Mesothelial cell of epicardium (in vitro differentiated cells): ENCODE data around the gene PRCC. TPM values are rescaled to one million over a fixed set of nuclear protein-coding genes. Genes with fewer than 3 reads are reported as not detected.

Source experiments
- DNase-seq, 2 experiments: peaks; one replicate each; pipeline ENCODE4 v3.0.0; 2021; ENCODE audit warnings: low spot score in 2 of 2; ENCODE audit not compliant: unreplicated experiment in 2 of 2
- H3K27ac Mint-ChIP-seq: 2 replicates; pipeline ENCODE4 v1.8.0; 2021; ENCODE audit warnings: mixed read lengths
- H3K27me3 Mint-ChIP-seq: 2 replicates; pipeline ENCODE4 v1.8.0; 2021; ENCODE audit warnings: low read depth, mixed read lengths
- H3K36me3 Mint-ChIP-seq: 2 replicates; pipeline ENCODE4 v1.8.0; 2021; ENCODE audit warnings: mixed read lengths
- H3K4me1 Mint-ChIP-seq: 2 replicates; pipeline ENCODE4 v1.8.0; 2021; ENCODE audit warnings: mixed read lengths
- H3K4me3 Mint-ChIP-seq: 2 replicates; pipeline ENCODE4 v1.8.0; 2021; ENCODE audit warnings: mild to moderate bottlenecking, moderate library complexity, mixed read lengths
- H3K9me3 Mint-ChIP-seq: 2 replicates; pipeline ENCODE4 v1.8.0; 2021; ENCODE audit warnings: mixed read lengths
- total RNA-seq: library from RNA; stranded (reverse); gene quantifications from 3 replicates; pipeline ENCODE4 v1.2.1, GENCODE V29; 2021
- TF ChIP-seq, protein P1 (sequence below): fragments of 200-600 bp; sonication (generic); IDR thresholded peaks from one replicate; pipeline ENCODE4 v1.5.0; 2021; ENCODE audit warnings: antibody characterized with exemption; ENCODE audit not compliant: unreplicated experiment

Gene PRCC
- total RNA-seq, 1 donor from 2014 or later: 93.7 TPM

DNA sequence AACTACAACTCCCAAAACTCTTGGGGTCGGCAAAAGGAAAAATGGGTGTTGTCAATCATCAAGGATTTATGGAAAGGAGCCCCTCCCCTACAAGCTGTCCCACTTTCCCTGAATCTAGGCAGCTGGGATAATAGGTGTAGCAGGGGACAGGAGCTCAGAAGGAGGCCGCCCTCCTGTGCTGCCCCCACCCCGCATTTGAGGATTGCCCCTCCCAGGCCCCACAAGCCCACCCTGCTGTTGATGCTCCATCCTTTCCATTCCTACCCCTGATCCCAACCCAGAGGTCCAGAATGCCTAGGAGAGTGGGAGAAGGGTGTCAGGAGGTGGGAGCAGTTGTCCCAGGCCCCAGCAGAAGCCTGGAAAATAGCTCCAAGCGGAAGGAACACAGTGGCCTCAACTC, 24.5 kb upstream of the PRCC start:
- Mint-ChIP-seq H3K27me3 (no peaks in the 10 kb centered on the region), H3K4me1 (peaks cover 40% of the 10 kb centered on the region), H3K4me3 (no peak overlapping the region), H3K9me3 (no peaks in the 10 kb centered on the region), H3K36me3 (peaks cover 22% of the 10 kb centered on the region), H3K27ac (peak overlapping the region; percentile 67)
- TF ChIP-seq, protein P1, sequence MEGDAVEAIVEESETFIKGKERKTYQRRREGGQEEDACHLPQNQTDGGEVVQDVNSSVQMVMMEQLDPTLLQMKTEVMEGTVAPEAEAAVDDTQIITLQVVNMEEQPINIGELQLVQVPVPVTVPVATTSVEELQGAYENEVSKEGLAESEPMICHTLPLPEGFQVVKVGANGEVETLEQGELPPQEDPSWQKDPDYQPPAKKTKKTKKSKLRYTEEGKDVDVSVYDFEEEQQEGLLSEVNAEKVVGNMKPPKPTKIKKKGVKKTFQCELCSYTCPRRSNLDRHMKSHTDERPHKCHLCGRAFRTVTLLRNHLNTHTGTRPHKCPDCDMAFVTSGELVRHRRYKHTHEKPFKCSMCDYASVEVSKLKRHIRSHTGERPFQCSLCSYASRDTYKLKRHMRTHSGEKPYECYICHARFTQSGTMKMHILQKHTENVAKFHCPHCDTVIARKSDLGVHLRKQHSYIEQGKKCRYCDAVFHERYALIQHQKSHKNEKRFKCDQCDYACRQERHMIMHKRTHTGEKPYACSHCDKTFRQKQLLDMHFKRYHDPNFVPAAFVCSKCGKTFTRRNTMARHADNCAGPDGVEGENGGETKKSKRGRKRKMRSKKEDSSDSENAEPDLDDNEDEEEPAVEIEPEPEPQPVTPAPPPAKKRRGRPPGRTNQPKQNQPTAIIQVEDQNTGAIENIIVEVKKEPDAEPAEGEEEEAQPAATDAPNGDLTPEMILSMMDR: no peak
- DNase-seq: no peak

DNA sequence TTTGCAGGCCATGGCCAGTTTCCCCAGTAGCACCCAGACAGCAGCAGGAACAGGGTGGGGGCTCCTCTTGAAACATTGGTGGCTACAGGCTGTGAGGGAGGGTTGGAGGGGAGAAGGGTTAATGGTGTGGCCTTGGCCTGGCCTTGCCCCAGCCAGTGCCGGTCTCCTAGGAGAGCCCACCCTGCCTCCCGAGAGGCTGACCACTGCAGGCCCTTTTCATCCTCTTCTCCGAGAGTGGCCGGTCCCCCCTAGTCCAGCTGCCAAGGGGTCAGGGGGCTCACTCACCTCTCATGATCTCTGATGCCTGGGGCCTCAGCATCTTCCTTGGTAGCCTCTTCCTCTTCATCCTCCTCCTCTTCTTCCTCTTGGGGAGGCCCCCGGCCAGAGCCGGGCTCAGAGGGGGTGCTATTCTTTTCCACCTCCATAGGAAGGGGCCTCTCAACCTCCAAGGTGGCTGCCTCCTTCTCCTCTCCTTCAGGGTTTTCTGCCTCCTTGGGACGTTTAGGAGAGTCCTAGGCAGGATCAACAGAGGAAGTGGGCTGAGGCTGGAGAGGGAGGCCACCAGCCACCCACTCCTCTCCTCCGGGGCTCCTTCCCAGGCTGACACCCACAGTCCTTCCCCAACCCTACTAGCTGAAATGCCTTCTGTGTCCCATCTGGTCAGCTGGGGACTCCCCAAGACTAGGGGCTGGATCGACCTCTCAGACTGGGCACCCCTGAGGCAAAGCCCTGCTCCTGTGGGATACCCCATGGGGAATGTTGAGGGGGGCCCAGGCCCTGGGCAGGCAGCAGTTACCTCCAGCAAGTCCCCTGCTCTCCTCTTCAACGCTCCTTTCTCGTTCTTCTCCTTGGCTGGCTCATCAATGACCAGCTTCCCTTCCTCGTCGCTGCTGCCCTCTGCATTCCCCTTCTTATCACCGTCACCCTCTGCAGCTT, 23.7 kb upstream of the PRCC start:
- H3K4me3 Mint-ChIP-seq: no peak overlapping the region
- TF ChIP-seq, protein P1: no peak
- peak overlapping the region; percentile 67 for H3K27ac Mint-ChIP-seq
- no peak for DNase-seq
- peaks cover 16% of the 10 kb centered on the region for H3K36me3 Mint-ChIP-seq
- no peaks in the 10 kb centered on the region for H3K27me3 Mint-ChIP-seq
- H3K4me1 Mint-ChIP-seq: peaks cover 48% of the 10 kb centered on the region
- H3K9me3 Mint-ChIP-seq: no peaks in the 10 kb centered on the region

DNA sequence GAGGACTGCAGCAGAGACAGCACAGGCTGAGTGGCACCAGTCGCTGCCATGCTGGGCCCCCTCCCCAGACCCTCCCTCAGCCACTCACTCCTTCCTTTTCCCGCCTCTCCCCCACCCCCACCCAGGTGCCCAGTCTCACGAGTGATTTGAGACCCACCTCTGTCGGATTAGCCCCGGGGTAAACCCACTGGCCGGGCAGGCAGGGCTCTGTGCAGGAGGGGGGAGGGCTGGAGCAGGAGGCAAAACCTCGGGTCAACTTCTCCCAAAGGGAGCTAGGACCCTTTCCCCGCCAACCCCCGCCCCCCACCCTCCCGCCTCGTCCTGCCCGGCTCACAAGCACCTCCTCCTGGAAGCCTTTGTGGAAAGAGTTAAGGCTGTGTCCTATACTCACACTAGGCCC, 23.0 kb upstream of the PRCC start:
- H3K9me3 Mint-ChIP-seq: no peaks in the 10 kb centered on the region
- H3K27ac Mint-ChIP-seq: peak overlapping the region; percentile 100
- no peak for DNase-seq
- H3K36me3 Mint-ChIP-seq: peaks cover 16% of the 10 kb centered on the region
- TF ChIP-seq, protein P1: no peak
- H3K4me1 Mint-ChIP-seq: peaks cover 55% of the 10 kb centered on the region
- H3K4me3 Mint-ChIP-seq: no peak overlapping the region
- no peaks in the 10 kb centered on the region for H3K27me3 Mint-ChIP-seq

DNA sequence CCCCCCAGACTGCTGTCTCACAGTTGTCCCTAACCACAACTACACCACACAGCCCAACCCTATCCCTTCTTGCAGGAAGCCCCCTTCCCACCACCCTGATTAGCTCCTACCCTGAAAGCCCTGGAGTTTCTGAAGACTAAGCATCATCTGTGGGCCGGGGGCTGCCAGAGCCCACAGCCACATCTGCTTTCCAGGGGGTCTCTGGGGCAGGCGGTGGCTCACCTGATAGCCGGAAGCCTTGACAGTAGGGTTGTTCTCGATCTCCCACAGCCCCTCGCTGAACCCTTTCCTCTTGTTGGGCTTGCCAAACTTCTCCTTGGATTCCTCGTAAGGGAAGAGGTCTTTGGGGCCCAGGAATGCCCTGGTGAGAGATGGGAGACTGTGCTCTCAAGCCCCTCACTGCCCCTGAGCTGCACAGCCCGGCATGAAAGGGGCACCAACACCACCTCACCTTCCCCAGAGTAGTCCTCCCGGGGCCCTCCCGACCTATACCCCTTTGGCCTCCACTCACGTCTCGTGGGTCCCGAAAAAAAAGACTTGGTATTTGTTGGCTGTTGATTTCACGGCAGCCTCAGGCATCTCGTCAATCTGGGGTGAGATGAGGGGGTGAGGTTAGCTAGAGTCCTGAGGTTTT, 22.4 kb upstream of the PRCC start:
- peak overlapping the region; percentile 100 for H3K27ac Mint-ChIP-seq
- no peak for DNase-seq
- H3K4me1 Mint-ChIP-seq: peaks cover 61% of the 10 kb centered on the region
- H3K27me3 Mint-ChIP-seq: no peaks in the 10 kb centered on the region
- H3K4me3 Mint-ChIP-seq: no peak overlapping the region
- TF ChIP-seq, protein P1: no peak
- H3K9me3 Mint-ChIP-seq: no peaks in the 10 kb centered on the region
- peaks cover 16% of the 10 kb centered on the region for H3K36me3 Mint-ChIP-seq

DNA sequence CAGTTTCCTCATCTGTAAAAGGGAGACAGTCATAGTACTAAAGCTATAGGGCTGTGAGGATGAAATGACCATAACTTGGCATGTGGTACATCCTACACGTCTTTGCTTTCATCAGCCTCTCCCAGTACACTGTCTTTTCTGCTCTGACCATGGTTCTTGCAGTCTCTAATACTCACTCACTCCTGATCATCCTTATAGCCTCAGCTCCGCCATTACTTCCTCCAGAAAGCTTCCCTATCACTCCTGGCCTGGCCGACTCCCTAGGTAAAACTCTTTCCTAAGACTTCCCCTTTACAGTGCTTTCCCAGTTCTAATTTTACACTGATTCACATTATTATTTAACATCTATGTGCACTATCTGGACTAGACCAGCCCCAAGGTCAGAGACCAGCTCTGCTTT, 21.5 kb upstream of the PRCC start:
- Mint-ChIP-seq H3K27me3 (no peaks in the 10 kb centered on the region), H3K36me3 (peaks cover 16% of the 10 kb centered on the region), H3K4me1 (peaks cover 58% of the 10 kb centered on the region), H3K9me3 (no peaks in the 10 kb centered on the region), H3K4me3 (peak overlapping the region; percentile 84), H3K27ac (peak overlapping the region; percentile 100)
- TF ChIP-seq, protein P1: no peak
- no peak for DNase-seq
